Lower leg skin (tissue), 3 donors: ENCODE results near the gene AUTS2.

Experiments
- POLR2A ChIP-seq, 2 donors: fragments of 450-650 bp; IDR thresholded peaks; one replicate each; pipeline ENCODE4 v1.6.1; 2016 to 2017; ENCODE audit warnings: antibody characterized with exemption in 2 of 2, mild to moderate bottlenecking in 1 of 2, moderate library complexity in 1 of 2
- TF ChIP-seq, protein P1 (sequence below), 3 donors: fragments of 450-650 bp; IDR thresholded peaks; one replicate each; pipeline ENCODE4 v1.5.1; 2016; ENCODE audit warnings: antibody characterized with exemption in 3 of 3, mild to moderate bottlenecking in 3 of 3, moderate library complexity in 2 of 3

DNA sequence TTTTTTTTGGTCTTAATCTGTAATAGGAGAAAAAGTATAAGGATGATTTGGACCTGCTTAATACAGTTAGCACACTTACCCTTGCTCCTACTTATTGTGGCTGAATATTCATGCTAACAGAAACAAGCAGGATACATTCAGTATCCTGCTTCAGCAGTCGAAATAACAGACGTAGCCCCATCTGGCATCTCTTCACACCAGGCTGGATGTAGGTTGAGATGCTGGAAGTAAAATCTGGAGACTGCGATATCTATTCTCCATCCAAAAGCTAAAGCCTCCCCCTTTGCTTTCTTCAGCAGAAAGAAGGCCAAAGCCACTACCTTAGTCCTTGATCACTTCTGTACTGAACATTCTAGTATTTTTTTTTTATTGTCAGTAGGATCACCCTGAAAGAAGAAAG lies 537.4 kb downstream of the AUTS2 start:
- TF ChIP-seq, protein P1, sequence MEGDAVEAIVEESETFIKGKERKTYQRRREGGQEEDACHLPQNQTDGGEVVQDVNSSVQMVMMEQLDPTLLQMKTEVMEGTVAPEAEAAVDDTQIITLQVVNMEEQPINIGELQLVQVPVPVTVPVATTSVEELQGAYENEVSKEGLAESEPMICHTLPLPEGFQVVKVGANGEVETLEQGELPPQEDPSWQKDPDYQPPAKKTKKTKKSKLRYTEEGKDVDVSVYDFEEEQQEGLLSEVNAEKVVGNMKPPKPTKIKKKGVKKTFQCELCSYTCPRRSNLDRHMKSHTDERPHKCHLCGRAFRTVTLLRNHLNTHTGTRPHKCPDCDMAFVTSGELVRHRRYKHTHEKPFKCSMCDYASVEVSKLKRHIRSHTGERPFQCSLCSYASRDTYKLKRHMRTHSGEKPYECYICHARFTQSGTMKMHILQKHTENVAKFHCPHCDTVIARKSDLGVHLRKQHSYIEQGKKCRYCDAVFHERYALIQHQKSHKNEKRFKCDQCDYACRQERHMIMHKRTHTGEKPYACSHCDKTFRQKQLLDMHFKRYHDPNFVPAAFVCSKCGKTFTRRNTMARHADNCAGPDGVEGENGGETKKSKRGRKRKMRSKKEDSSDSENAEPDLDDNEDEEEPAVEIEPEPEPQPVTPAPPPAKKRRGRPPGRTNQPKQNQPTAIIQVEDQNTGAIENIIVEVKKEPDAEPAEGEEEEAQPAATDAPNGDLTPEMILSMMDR (IDR thresholded peaks at IDR 0.05), result no peak
- TF ChIP-seq POLR2A (IDR thresholded peaks at IDR 0.05), result no peak
